C4-2B (cell line): ENCODE measurements around the gene PLOD2.

ENCODE experiments used
- CTCF ChIP-seq: fragments of 450-650 bp; conservative IDR thresholded peaks from 2 replicates; pipeline ENCODE4 v1.5.1; 2017; ENCODE audit warnings: mild to moderate bottlenecking
- ZFX ChIP-seq: fragments of 450-650 bp; IDR thresholded peaks from 2 replicates; pipeline ENCODE4 v1.6.1; 2017

- TF ChIP-seq CTCF: no peak
- TF ChIP-seq ZFX: no peak
Measured at GRCh38 chr3:146100180-146100579, 60.8 kb downstream of the PLOD2 start.
